SK-N-SH (cell line): ENCODE data around the gene NUDCD3. TPM values are rescaled to one million over a fixed set of nuclear protein-coding genes. Genes with fewer than 3 reads are reported as not detected.

ENCODE experiments used
- CTCF ChIA-PET: fragments of 300-600, 350-600 bp; formaldehyde crosslinking; extraction: SDS; loops from one replicate; lab custom pipeline; 2021; lab: Yijun Ruan, JAX
- POLR2A ChIA-PET: fragments of 350-600 bp; sonication (Branson Sonifier 250); formaldehyde crosslinking; extraction: SDS; loops from one replicate; lab custom pipeline; 2020; ENCODE audit warnings: antibody characterized with exemption, inconsistent platforms; lab: Yijun Ruan, JAX
- DNase-seq: peaks from one replicate; pipeline ENCODE4 v3.0.0; 2012
- H2AFZ ChIP-seq: fragments of 200-600 bp; sonication (generic); 2 replicates; pipeline ENCODE4 v1.8.1; 2016; ENCODE audit warnings: antibody characterized with exemption, mild to moderate bottlenecking, low read depth
- H3F3A ChIP-seq: fragments of 200-600 bp; sonication (generic); replicated peaks from 2 replicates; pipeline ENCODE3; 2016; ENCODE audit warnings: antibody characterized with exemption, mild to moderate bottlenecking; ENCODE audit not compliant: insufficient read depth
- H3K27ac ChIP-seq, 2 experiments: fragments of 200-500 bp in 1 of 2; fragments of 200-600 bp in 1 of 2; sonication (Bioruptor generic) in 1 of 2; sonication (generic), shearing (Covaris generic) in 1 of 2; 2 replicates each; pipeline versions ENCODE4 v1.5.1 to v1.6.1; 2014 to 2016; ENCODE audit warnings: low read depth in 2 of 2, inconsistent platforms in 1 of 2, low read length in 1 of 2, mild to moderate bottlenecking in 1 of 2, mixed read lengths in 1 of 2
- H3K27me3 ChIP-seq: fragments of 200-600 bp; sonication (generic), shearing (Covaris generic); 2 replicates; pipeline ENCODE4 v1.6.1; 2016; ENCODE audit warnings: mixed run types; ENCODE audit not compliant: insufficient read depth
- H3K36me3 ChIP-seq, 2 experiments: fragments of 200-500 bp in 1 of 2; fragments of 200-600 bp in 1 of 2; sonication (Bioruptor generic) in 1 of 2; sonication (generic) in 1 of 2; replicated peaks in 1 of 2; 2 replicates each; pipeline versions ENCODE3 to v1.5.1; 2014 to 2016; ENCODE audit warnings: low read length in 1 of 2, mild to moderate bottlenecking in 1 of 2; ENCODE audit not compliant: insufficient read depth in 2 of 2, control insufficient read depth in 1 of 2
- H3K4me1 ChIP-seq, 2 experiments: fragments of 200-500 bp in 1 of 2; fragments of 200-600 bp in 1 of 2; sonication (Bioruptor generic) in 1 of 2; sonication (generic), shearing (Covaris generic) in 1 of 2; 2 replicates each; pipeline versions ENCODE4 v1.5.1 to v1.6.1; 2014 to 2016; ENCODE audit warnings: low read depth in 1 of 2, low read length in 1 of 2, mixed run types in 1 of 2; ENCODE audit not compliant: insufficient read depth in 2 of 2, control insufficient read depth in 1 of 2
- H3K4me2 ChIP-seq: fragments of 200-600 bp; sonication (generic), shearing (Covaris generic); 2 replicates; pipeline ENCODE4 v1.6.1; 2017; ENCODE audit warnings: mixed run types
- H3K4me3 ChIP-seq, 2 experiments: fragments of 200-500 bp in 1 of 2; fragments of 200-600 bp in 1 of 2; sonication (Bioruptor generic) in 1 of 2; sonication (generic), shearing (Covaris generic) in 1 of 2; 2 replicates each; pipeline versions ENCODE4 v1.5.1 to v1.8.1; 2014 to 2016; ENCODE audit warnings: low read depth in 2 of 2, inconsistent platforms in 1 of 2, low read length in 1 of 2, mild to moderate bottlenecking in 1 of 2, mixed read lengths in 1 of 2, moderate library complexity in 1 of 2
- H3K79me2 ChIP-seq: fragments of 200-600 bp; sonication (generic); 2 replicates; pipeline ENCODE4 v1.8.1; 2017; ENCODE audit warnings: mild to moderate bottlenecking; ENCODE audit not compliant: insufficient read depth
- H3K9ac ChIP-seq: fragments of 200-600 bp; sonication (generic); 2 replicates; pipeline ENCODE4 v1.6.1; 2017; ENCODE audit warnings: mixed run types
- H3K9me2 ChIP-seq: fragments of 200-600 bp; sonication (generic); 2 replicates; pipeline ENCODE4 v1.6.1; 2017; ENCODE audit warnings: mixed run types
- H3K9me3 ChIP-seq: fragments of 200-600 bp; sonication (generic); 2 replicates; pipeline ENCODE4 v1.6.1; 2017; ENCODE audit warnings: mixed run types, mild to moderate bottlenecking, moderate library complexity
- H4K20me1 ChIP-seq: fragments of 200-600 bp; sonication (generic); 2 replicates; pipeline ENCODE4 v1.6.1; 2017; ENCODE audit warnings: mild to moderate bottlenecking, mixed run types; ENCODE audit not compliant: insufficient read depth
- CHD2 ChIP-seq: fragments of 150-350 bp; IDR thresholded peaks from 2 replicates; pipeline ENCODE4 v1.6.1; 2018; ENCODE audit warnings: low read length; ENCODE audit not compliant: partially characterized antibody
- EZH2phosphoT487 ChIP-seq: fragments of 200-600 bp; sonication (generic); IDR thresholded peaks from 2 replicates; pipeline ENCODE4 v1.6.1; 2017; ENCODE audit warnings: low read depth, mixed run types, mild to moderate bottlenecking, antibody characterized with exemption, moderate library complexity, borderline replicate concordance
- FOSL2 ChIP-seq: IDR thresholded peaks from 2 replicates; pipeline ENCODE4 v1.4.0; 2012; ENCODE audit warnings: low read depth, mild to moderate bottlenecking, moderate library complexity, borderline replicate concordance
- FOXJ3 ChIP-seq: sonication (generic); formaldehyde crosslinking; IDR thresholded peaks from 2 replicates; pipeline ENCODE4 v1.5.1; 2020; ENCODE audit warnings: mild to moderate bottlenecking, missing genetic modification reagents
- GATA2 ChIP-seq: sonication (generic); formaldehyde crosslinking; IDR thresholded peaks from 2 replicates; pipeline ENCODE4 v1.5.0; 2020; ENCODE audit warnings: mild to moderate bottlenecking, missing genetic modification reagents
- IRF3 ChIP-seq: fragments of 150-350 bp; IDR thresholded peaks from 2 replicates; pipeline ENCODE4 v1.6.1; 2016; ENCODE audit warnings: mild to moderate bottlenecking, low read depth, low read length
- JUND ChIP-seq: IDR thresholded peaks from 2 replicates; pipeline ENCODE4 v1.4.0; 2012
- NRF1 ChIP-seq: IDR thresholded peaks from 2 replicates; pipeline ENCODE4 v1.6.1; 2012; ENCODE audit warnings: low read depth, mild to moderate bottlenecking, low read length
- PBX3 ChIP-seq: IDR thresholded peaks from 2 replicates; pipeline ENCODE4; 2012
- POLR2AphosphoS5 ChIP-seq: IDR thresholded peaks from 2 replicates; pipeline ENCODE4 v1.6.1; 2012; ENCODE audit warnings: low read depth, low read length
- RCOR1 ChIP-seq: fragments of 150-350 bp; IDR thresholded peaks from 2 replicates; pipeline ENCODE4 v1.6.1; 2017; ENCODE audit warnings: antibody characterized with exemption, low read length
- REST ChIP-seq: IDR thresholded peaks from 2 replicates; pipeline ENCODE4 v1.6.1; 2012; ENCODE audit warnings: mild to moderate bottlenecking, low read depth, low read length, moderate library complexity
- RFX5 ChIP-seq: IDR thresholded peaks from 2 replicates; pipeline ENCODE4 v1.6.1; 2012; ENCODE audit warnings: mild to moderate bottlenecking, improper control_type of control experiment, low read length
- SMC3 ChIP-seq: IDR thresholded peaks from 2 replicates; pipeline ENCODE4 v1.6.1; 2012; ENCODE audit warnings: low read depth, low read length, improper control_type of control experiment
- TAF1 ChIP-seq: IDR thresholded peaks from 2 replicates; pipeline ENCODE4 v1.6.1; 2012; ENCODE audit warnings: low read depth, mild to moderate bottlenecking, low read length, moderate library complexity, borderline replicate concordance
- TEAD4 ChIP-seq: IDR thresholded peaks from 2 replicates; pipeline ENCODE4 v1.4.0; 2012; ENCODE audit warnings: mild to moderate bottlenecking, borderline replicate concordance; ENCODE audit not compliant: insufficient read depth
- USF1 ChIP-seq: IDR thresholded peaks from 2 replicates; pipeline ENCODE4 v1.4.0; 2012; ENCODE audit warnings: low read depth, borderline replicate concordance
- USF2 ChIP-seq: fragments of 150-350 bp; IDR thresholded peaks from 2 replicates; pipeline ENCODE4 v1.6.1; 2017; ENCODE audit warnings: antibody characterized with exemption, low read length, low read depth, borderline replicate concordance
- YY1 ChIP-seq: IDR thresholded peaks from 2 replicates; pipeline ENCODE4 v1.4.0; 2012; ENCODE audit warnings: low read depth, mild to moderate bottlenecking
- WGBS: methylation state at CpG from one replicate; pipeline ENCODE4 v1.1.6; 2017; ENCODE audit warnings: low lambda C conversion rate; 5-methylcytosine and 5-hydroxymethylcytosine counted together
- polyA plus RNA-seq, 3 experiments: library from polyadenylated mRNA; depleted of rRNA; stranded (reverse); fragments of >200 nt; gene quantifications; 2 replicates each; pipeline ENCODE4 v1.2.3, GENCODE V29; 2012

NUDCD3 gene
- polyA plus RNA-seq, 1 of the 3 experiments (the other 2 are of a cell fraction): 66.0 TPM

- Histone ChIP-seq H3K27ac (no peak overlapping the region), H4K20me1 (no peaks in the 10 kb centered on the region), H3K9me2 (no peaks in the 10 kb centered on the region), H3K4me3 (no peak overlapping the region), H3F3A (no peaks in the 10 kb centered on the region), H2AFZ (no peak overlapping the region), H3K36me3 (no peaks in the 10 kb centered on the region), H3K4me1 (peaks cover 0 to 16% of the 10 kb centered on the region in 2 experiments; a peak in 1 of 4 replicates), H3K4me2 (no peak overlapping the region), H3K79me2 (no peaks in the 10 kb centered on the region), H3K9me3 (no peaks in the 10 kb centered on the region), H3K9ac (no peak overlapping the region), H3K27me3 (no peaks in the 10 kb centered on the region)
- 71% methylated on average over 29 of the region's 32 CpGs for WGBS
- POLR2A ChIA-PET: interaction anchor here (1.4 kb wide), 1 partner anchor 48 kb away, joined by 3 read pairs; the partner anchor contains the start of gene NUDCD3
- CTCF ChIA-PET: interaction anchor here (0.8 to 2.0 kb wide), 3 partner anchors 9 to 106 kb away, joined by 3 to 7 read pairs (median 3); no protein-coding TSS in a partner anchor
- TF ChIP-seq FOXJ3 (CRISPR knock-in tag) (no peak), TAF1 (no peak), EZH2phosphoT487 (no peak), NRF1 (no peak), GATA2 (CRISPR knock-in tag) (no peak), RFX5 (no peak), YY1 (no peak), RCOR1 (no peak), IRF3 (no peak), SMC3 (no peak), USF2 (no peak), CHD2 (no peak), PBX3 (no peak), POLR2AphosphoS5 (no peak), USF1 (no peak), FOSL2 (no peak), REST (no peak), TEAD4 (no peak), JUND (no peak)
- peak; percentile 21 for DNase-seq
These were observed 48.6 kb upstream of the NUDCD3 start for GRCh38 chr7:44538798-44539668.
